ENCODE measurements around the gene FGF1.

DNA sequence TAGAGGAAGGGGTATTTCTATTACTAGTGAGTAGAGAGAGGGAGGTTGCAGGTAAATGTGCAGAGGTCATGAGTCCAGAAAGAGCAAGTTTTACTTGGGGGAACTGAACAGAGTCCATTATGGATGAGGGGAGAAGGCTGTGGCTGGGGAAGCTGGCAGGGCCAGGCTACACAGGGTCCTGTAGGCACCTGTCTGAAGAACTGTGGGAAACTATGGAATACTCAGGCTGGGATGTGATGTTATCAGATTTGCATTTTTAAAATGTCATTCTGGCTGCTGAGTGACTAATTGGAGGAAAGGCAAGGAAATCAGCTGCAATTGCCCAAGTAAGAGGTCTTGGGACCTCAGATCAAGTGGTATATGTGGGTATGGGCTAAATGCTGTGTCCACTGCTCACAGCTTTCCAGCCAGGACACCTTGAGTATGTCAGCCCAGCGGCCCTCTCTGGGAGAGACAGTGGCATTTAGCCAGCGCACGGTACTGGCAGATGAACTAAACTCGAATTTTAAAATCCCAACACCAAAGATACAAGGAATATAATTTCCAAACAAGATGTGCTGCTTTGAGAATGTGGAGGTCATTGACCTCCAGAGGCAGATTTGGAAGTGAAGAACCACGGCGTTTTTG is 49.1 kb downstream of the FGF1 start:
- no peak for TF ChIP-seq ARNT (IDR thresholded peaks at IDR 0.05)
- TF ChIP-seq CTBP1 (IDR thresholded peaks at IDR 0.05; ENCODE audit: borderline replicate concordance), result no peak
- TF ChIP-seq L3MBTL2 (conservative IDR thresholded peaks at IDR 0.05), result no peak
- TF ChIP-seq FOXM1 (IDR thresholded peaks at IDR 0.05; ENCODE audit: borderline replicate concordance), result no peak
- no peak for TF ChIP-seq HDGF (IDR thresholded peaks at IDR 0.05; ENCODE audit: borderline replicate concordance)
- no peak for TF ChIP-seq FOXA1 (IDR thresholded peaks at IDR 0.05)
- no peak for TF ChIP-seq SP1 (IDR thresholded peaks at IDR 0.05)
- TF ChIP-seq SUZ12 (IDR thresholded peaks at IDR 0.05), result no peak
- no peak for TF ChIP-seq ZNF384 (IDR thresholded peaks at IDR 0.05)
- no peak for TF ChIP-seq TARDBP (IDR thresholded peaks at IDR 0.05)
- TF ChIP-seq FOXK2 (IDR thresholded peaks at IDR 0.05), result no peak
- no peak for TF ChIP-seq LEF1 (IDR thresholded peaks at IDR 0.05; ENCODE audit: borderline replicate concordance)
- TF ChIP-seq ELF4 (IDR thresholded peaks at IDR 0.05), result no peak
